DMS114 treated with DMSO at 0.1 percent for 48 hours (cell line): ENCODE measurements around the gene MKI67.
A peak's percentile ranks its signal among the peaks of the same experiment; 100 is the strongest.
"Not testable (repeated sequence)": the region's sequence is repeated elsewhere in the genome, so short reads cannot be mapped to it uniquely, and the experiment has no call there.

Source experiments
- DNase-seq: peaks from one replicate; lab custom pipeline; 2025; ENCODE audit not compliant: unreplicated experiment; lab: John Stamatoyannopoulos, UW

Gene MKI67

GRCh38 chr10:128150561-128150960 lies 24.3 kb upstream of the MKI67 start:
- DNase-seq = no peak

DNA sequence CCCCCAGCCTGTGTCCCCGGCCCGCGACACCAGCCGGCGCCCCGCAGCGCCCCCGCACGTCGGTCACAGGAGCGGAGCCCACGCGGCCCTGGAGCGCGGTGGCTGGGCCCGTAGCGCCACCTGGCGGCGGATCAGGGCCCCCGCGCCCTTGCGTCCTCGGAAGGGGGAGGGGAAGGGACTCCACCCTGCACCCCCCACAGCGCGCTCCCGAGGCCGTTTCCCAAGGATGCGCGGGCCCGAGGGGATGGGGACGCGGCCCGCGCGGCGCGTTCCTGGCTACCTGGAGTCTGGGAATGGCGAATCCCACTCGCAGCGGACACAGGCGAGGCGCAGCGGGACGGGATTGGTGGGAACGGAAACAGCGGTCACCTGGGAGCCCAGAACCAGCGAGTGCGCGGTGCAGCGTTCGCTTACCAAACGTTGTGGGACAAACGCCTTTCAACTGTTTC lies 23.8 kb upstream of the MKI67 start:
- peak; percentile 76 for DNase-seq

GRCh38 chr10:128149267-128150014 lies 23.2 kb upstream of the MKI67 start:
- no peak for DNase-seq

DNA sequence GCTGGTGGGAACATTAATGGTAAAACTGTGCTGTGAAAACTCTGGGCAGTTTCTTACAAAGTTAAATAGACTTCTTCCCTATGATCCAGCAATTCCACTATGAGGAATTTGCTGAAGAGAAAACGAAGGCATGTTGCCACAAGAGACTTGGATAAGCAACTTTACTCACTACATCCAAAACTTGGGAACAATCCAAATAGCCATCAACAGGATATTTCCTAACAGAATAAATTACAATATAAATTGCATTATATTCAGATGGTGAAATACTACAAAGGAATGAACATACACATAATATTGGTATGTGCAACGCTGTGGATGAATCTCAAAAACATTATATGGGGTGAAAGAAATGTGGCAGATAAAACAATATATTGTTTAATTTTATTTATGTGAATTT lies 21.4 kb upstream of the MKI67 start:
- no peak for DNase-seq

DNA sequence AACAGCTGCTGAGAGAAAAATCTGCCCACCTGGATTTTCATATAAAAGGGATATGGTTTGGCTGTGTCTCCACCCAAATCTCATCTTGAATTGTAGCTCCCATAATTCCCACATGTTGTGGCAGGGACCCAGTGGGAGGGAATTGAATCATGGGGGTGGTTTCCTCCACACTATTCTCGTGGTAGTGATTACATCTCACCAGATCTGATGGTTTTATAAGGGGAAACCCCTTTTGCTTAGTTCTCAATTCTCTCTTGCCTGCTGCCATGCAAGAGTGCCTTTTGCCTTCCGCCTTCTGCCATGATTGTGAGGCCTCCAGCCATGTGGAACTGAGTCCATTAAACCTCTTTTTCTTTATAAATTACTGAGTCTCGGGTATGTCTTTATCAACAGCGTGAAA lies 20.8 kb upstream of the MKI67 start:
- DNase-seq = no peak

DNA sequence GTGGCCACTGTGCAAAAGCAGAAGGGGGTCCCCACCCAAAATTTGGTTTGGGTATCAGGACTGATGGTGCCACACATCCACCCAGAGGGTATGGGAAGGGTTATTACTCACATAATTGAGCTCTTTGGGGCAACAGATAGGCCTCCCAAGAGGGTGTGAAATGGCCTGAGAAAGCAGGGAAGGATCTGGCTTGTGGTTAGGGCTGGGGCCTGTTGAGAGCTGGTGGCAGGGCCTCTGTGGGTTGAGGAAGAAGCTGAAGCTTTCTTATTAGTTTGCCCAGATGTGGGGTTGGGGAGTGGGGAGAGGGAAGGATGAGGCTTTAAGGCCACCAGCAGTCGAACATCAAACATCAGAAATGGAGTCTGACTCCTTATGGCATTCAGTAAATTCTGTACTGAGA lies 18.3 kb upstream of the MKI67 start:
- DNase-seq = no peak

GRCh38 chr10:128143531-128143930 lies 17.3 kb upstream of the MKI67 start:
- DNase-seq = no peak

DNA sequence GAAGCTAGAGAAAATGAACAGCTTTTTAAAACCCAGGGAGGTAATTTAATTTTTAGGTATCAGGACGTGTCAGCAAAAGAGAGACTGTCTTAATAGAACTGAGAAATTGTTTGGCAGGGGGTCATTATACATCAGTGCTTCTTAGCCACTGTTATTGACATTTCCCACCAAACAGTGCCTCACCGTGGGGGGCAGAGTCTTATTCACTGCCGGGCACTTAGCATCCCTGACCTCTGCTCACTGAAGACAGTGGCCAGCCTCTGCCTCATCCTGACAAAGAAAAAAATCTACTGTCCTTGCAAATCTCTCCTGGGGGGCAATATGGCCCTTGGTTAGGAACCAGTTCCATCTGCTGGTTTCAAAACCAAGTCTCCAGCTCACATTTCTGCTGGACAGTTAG lies 14.2 kb upstream of the MKI67 start:
- DNase-seq = no peak

DNA sequence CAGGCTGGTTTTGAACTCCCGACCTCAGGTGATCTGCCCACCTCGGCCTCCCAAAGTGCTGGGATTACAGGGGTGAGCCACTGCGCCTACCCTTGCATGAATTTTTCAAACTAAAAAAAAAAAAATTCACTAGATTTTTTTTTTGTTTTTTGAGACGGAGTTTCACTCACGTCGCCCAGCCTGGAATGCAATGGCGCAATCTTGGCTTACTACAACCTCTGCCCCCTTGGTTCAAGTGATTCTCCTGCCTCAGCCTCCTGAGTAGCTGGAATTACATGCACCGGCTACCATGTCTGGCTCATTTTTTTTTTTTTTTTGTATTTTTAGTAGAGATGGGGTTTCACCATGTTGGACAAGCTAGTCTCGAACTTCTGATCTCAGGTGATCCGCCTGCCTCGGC lies 12.2 kb upstream of the MKI67 start:
- not testable (repeated sequence) for DNase-seq

- no peak for DNase-seq
Measured at GRCh38 chr10:128137877-128138276, 11.7 kb upstream of the MKI67 start.

DNA sequence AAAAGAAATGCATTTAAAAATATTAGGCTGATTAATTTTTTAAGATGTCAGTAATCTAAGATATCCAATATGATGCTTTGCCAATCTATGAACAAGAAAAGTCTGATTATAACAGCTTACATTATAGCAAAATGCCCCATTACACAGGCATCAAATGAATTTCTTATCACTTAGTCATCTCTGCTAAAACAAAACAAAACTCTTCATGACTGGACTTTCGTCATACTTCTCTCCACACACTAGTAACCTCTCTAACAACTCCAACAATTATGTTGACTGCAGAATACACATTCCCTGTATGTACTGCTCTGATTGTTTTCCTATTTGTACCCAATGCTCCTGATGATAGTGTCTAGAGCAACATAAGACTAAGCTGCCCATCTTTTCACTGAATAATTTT lies 3.8 kb upstream of the MKI67 start:
- DNase-seq = no peak

DNA sequence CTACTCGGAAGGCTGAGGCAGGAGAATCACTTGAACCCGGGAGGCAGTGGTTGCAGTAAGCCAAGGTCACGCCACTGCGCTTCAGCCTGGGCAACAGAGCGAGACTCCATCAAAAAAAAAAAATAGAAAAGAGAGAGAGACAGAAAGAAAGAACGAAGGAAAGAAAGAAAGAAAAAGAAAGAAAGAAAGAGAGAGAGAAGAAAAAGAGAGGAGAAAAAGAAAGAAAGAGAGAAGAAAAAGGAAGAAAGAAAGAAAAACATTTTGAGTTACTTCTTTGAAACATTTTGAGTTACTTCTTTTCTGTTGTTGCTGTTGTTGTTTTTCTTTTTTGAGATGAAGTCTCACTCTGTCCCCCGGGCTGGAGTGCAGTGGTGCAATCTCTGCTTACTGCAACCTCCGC lies 2.4 kb upstream of the MKI67 start:
- no peak for DNase-seq

GRCh38 chr10:128125416-128125943 lies 743 bp downstream of the MKI67 start:
- no peak for DNase-seq

DNA sequence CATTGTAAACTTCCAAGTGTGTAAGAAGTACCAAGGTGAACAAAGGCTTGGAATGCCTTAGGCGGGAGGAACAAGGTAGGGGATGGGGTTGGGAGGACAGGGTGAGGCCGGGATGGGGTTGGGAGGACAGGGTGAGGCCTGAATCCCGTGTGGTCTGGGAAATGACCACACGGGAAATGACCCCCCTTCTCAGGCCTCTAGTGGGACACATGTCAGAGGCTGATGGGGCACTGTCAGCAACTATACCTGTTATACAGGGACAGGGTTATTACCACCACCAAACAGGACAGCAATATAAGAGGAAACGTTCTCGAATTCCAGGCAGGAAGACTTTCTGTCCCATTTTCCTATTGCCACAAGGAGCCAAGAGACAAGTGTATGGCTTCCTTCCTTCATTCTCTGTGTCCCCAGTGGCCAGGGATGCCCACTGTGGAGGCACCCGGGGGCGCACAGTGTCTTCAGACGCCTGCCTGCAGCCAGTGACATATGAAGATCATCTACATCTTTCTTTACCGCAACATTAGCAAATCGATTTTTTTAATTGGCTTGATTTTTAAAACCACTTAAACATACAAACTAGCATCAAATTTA lies 1.3 kb downstream of the MKI67 start:
- no peak for DNase-seq

DNA sequence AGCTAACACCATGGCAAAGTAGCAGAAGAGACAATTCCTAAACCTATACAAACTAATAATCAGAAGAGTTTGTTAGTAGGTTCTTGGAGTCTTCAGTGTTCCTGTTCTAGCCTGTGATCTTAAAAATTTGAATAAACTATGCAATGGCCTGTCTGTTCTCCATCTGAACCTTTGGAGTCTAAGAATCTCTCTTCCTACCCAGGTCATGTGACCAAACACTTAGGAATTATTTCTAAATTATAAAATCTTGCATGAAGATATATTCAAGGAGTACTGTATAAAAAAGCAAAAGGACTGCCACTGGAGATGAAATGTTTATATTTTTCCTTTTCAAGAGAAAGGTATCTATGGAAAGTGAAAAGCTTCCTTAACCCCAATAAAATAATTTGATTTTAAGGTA lies 2.4 kb downstream of the MKI67 start:
- DNase-seq = no peak

- no peak for DNase-seq
Measured at GRCh38 chr10:128122931-128123330, 3.3 kb downstream of the MKI67 start.

- DNase-seq = no peak
Measured at GRCh38 chr10:128121750-128122412, 4.3 kb downstream of the MKI67 start.

DNA sequence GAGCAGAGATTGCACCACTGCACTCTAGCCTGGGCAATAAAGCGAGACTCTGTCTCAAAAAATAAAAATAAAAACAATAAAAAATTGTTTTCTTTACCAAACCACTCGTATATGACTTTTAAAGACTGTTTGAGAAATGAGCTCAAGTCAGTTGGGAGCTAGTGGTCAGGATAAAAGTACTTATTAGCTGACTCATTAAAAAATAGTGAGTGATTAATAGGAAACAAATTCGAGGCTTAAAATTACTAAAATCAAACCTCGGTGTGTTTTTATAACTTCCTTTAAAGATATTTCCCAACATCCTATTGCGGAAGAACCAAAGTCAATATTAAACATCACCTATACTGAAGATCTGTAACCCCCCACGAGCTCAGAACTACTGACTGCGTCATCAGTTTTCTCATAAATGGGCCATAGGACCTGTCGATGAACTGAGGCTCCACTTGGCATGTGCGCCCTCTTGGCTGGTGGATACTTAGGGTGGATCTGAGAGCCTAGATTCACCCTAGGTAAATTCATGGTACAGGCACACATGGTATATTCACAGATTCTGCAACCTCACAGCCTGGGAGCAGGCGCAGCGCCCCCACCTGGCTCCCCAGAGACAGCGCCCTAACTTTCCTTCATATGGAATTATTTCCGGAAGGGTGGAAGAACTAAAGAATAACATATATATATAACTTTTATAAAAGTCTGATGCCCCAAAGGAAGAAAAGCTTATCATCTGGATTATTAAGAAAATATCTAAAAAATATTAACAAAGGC lies 9.2 kb downstream of the MKI67 start:
- no peak for DNase-seq

DNA sequence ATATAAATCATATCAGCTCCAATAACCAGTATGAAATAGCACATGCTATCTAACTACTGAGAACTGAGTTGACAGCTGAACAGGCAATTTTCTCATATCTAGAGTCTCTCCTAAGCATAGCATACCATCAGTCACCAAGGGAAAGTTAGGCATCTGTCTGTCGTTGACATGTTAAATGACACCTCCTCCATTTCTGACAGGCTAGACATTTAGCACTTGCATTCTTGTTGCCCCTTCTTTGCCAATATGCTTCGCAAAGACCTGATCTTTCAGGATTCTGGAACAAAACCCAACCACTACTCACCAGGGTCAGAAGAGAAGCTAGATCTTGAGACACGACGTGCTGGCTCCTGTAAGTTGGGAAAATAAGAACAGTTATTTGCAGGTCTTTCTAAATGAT lies 10.0 kb downstream of the MKI67 start:
- DNase-seq = no peak

DNA sequence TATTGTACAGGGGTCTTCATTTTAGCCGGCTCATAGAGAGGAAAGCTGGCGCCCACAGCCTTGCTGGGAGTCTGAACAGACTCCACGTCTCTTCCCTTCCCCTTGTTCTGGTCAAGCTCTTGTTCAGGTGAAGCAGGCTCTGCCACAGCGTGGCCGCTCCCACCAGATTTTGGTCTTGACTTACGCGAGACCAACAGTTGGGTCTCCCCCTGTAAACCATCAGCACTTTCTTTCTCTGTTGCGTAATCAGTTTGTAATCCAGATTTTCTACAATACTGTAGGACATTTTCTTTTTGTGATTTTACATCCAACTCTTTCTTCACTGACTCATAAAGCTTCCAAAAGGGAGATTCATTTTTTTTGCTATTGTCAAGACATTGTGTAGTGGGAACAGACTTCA lies 10.9 kb downstream of the MKI67 start:
- no peak for DNase-seq

DNA sequence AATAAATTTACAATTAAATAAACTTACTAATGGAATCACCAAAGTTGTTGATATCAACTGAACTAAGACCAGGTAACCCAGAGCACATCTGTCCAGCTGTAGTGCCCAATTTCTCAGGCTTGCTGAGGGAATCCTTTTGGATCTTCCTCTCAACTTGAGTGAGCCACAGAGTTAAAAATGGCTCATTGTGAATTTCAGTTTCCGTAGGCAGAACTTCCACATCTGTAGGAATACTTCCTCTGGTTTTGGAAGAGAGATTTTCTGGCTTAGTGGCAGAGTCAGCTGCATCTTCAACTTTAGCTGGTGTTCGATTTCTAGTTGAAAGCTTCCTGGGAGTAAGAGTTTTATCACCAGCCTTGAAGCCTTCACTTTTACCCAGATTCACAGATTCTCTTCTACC lies 11.3 kb downstream of the MKI67 start:
- no peak for DNase-seq
